HEK293 (cell line): ENCODE data around the gene SEC24A.

ENCODE experiments used
- CTCF ChIA-PET: fragments of 350-600 bp; formaldehyde crosslinking; extraction: SDS; loops from one replicate; lab custom pipeline; 2021; ENCODE audit warnings: antibody characterized with exemption; lab: Yijun Ruan, JAX
- POLR2A ChIA-PET: fragments of 300-600 bp; formaldehyde crosslinking; extraction: SDS; loops from one replicate; lab custom pipeline; 2020; ENCODE audit warnings: antibody characterized with exemption, inconsistent platforms; lab: Yijun Ruan, JAX
- H3K27ac ChIP-seq: fragments of 200-500 bp; sonication (Bioruptor generic); 2 replicates; pipeline ENCODE4 v1.5.1; 2014; ENCODE audit warnings: low read depth, low read length, control low read depth, inconsistent platforms; ENCODE audit errors: extremely low read depth
- H3K36me3 ChIP-seq, 2 experiments: fragments of 200-500 bp in 1 of 2; sonication (Bioruptor generic) in 1 of 2; 1 replicate in 1 of 2; 2 replicates in 1 of 2; pipeline ENCODE4 v1.5.1; 2014 to 2017; ENCODE audit warnings: inconsistent platforms in 2 of 2, low read length in 2 of 2; ENCODE audit not compliant: control insufficient read depth in 2 of 2, insufficient read depth in 1 of 2
- H3K4me1 ChIP-seq: fragments of 200-500 bp; sonication (Bioruptor generic); 2 replicates; pipeline ENCODE4 v1.5.1; 2014; ENCODE audit warnings: mild to moderate bottlenecking, low read length, inconsistent platforms; ENCODE audit not compliant: control insufficient read depth, insufficient read depth
- H3K4me3 ChIP-seq: 2 replicates; pipeline ENCODE4 v1.5.1; 2011; ENCODE audit warnings: low read depth, mild to moderate bottlenecking, control low read depth, low read length, moderate library complexity
- H3K9me3 ChIP-seq: fragments of 200-500 bp; sonication (Bioruptor generic); 2 replicates; pipeline ENCODE4 v1.5.1; 2014; ENCODE audit warnings: low read depth, low read length, inconsistent platforms; ENCODE audit not compliant: control insufficient read depth, insufficient read depth
- EGR2 ChIP-seq: fragments of 450-650 bp; formaldehyde crosslinking; IDR thresholded peaks from 2 replicates; pipeline ENCODE4 v1.5.1; 2016; ENCODE audit warnings: low read depth, missing biosample characterization, missing genetic modification characterization
- FEZF1 ChIP-seq: fragments of 450-650 bp; formaldehyde crosslinking; IDR thresholded peaks from 2 replicates; pipeline ENCODE4 v1.5.1; 2016; ENCODE audit warnings: missing biosample characterization, missing genetic modification characterization
- GLIS1 ChIP-seq: fragments of 450-650 bp; formaldehyde crosslinking; IDR thresholded peaks from 2 replicates; pipeline ENCODE4 v1.5.1; 2016; ENCODE audit warnings: missing biosample characterization, missing genetic modification characterization
- HIC1 ChIP-seq: fragments of 450-650 bp; formaldehyde crosslinking; IDR thresholded peaks from 2 replicates; pipeline ENCODE4 v1.5.1; 2016; ENCODE audit warnings: missing biosample characterization, missing genetic modification characterization
- OSR2 ChIP-seq: fragments of 450-650 bp; formaldehyde crosslinking; IDR thresholded peaks from 2 replicates; pipeline ENCODE4 v1.5.1; 2016; ENCODE audit warnings: missing biosample characterization, missing genetic modification characterization
- PRDM6 ChIP-seq: fragments of 450-650 bp; formaldehyde crosslinking; IDR thresholded peaks from 2 replicates; pipeline ENCODE4 v1.5.1; 2017; ENCODE audit warnings: missing biosample characterization, missing genetic modification characterization
- SP7 ChIP-seq: fragments of 450-650 bp; formaldehyde crosslinking; IDR thresholded peaks from 2 replicates; pipeline ENCODE4 v1.5.1; 2016; ENCODE audit warnings: missing biosample characterization, missing genetic modification characterization
- YY1 ChIP-seq: fragments of 450-650 bp; formaldehyde crosslinking; IDR thresholded peaks from 2 replicates; pipeline ENCODE4 v1.5.1; 2018; ENCODE audit warnings: missing biosample characterization, missing genetic modification characterization
- ZBTB8A ChIP-seq: fragments of 450-650 bp; formaldehyde crosslinking; IDR thresholded peaks from 2 replicates; pipeline ENCODE4 v1.5.1; 2016; ENCODE audit warnings: missing biosample characterization, missing genetic modification characterization
- ZFHX2 ChIP-seq: fragments of 450-650 bp; formaldehyde crosslinking; conservative IDR thresholded peaks from 2 replicates; pipeline ENCODE4 v1.5.1; 2016; ENCODE audit warnings: missing biosample characterization, missing genetic modification characterization
- ZIC2 ChIP-seq: fragments of 450-650 bp; formaldehyde crosslinking; IDR thresholded peaks from 2 replicates; pipeline ENCODE4 v1.5.1; 2016; ENCODE audit warnings: missing biosample characterization, missing genetic modification characterization
- ZNF133 ChIP-seq: fragments of 450-650 bp; formaldehyde crosslinking; IDR thresholded peaks from 2 replicates; pipeline ENCODE4 v1.5.1; 2016; ENCODE audit warnings: missing biosample characterization, missing genetic modification characterization
- ZNF174 ChIP-seq: fragments of 450-650 bp; formaldehyde crosslinking; IDR thresholded peaks from 2 replicates; pipeline ENCODE4 v1.5.0; 2017; ENCODE audit warnings: missing biosample characterization, mild to moderate bottlenecking, missing genetic modification characterization
- ZNF202 ChIP-seq: fragments of 450-650 bp; formaldehyde crosslinking; IDR thresholded peaks from 2 replicates; pipeline ENCODE4 v1.5.1; 2016; ENCODE audit warnings: missing biosample characterization, missing genetic modification characterization, borderline replicate concordance
- ZNF266 ChIP-seq: fragments of 450-650 bp; formaldehyde crosslinking; IDR thresholded peaks from 2 replicates; pipeline ENCODE4 v1.5.1; 2016; ENCODE audit warnings: missing biosample characterization, missing genetic modification characterization, low read depth
- ZNF423 ChIP-seq: fragments of 450-650 bp; formaldehyde crosslinking; IDR thresholded peaks from 2 replicates; pipeline ENCODE4 v1.5.1; 2016; ENCODE audit warnings: missing biosample characterization, missing genetic modification characterization
- ZNF555 ChIP-seq: fragments of 450-650 bp; formaldehyde crosslinking; conservative IDR thresholded peaks from 2 replicates; pipeline ENCODE4 v1.5.1; 2017; ENCODE audit warnings: missing biosample characterization, mild to moderate bottlenecking, missing genetic modification characterization, inconsistent platforms
- ZNF558 ChIP-seq: fragments of 450-650 bp; formaldehyde crosslinking; IDR thresholded peaks from 2 replicates; pipeline ENCODE4 v1.5.1; 2016; ENCODE audit warnings: missing biosample characterization, missing genetic modification characterization
- ZNF580 ChIP-seq: fragments of 450-650 bp; formaldehyde crosslinking; IDR thresholded peaks from 2 replicates; pipeline ENCODE4 v1.5.1; 2016; ENCODE audit warnings: missing biosample characterization, missing genetic modification characterization
- ZNF747 ChIP-seq: fragments of 450-650 bp; formaldehyde crosslinking; IDR thresholded peaks from 2 replicates; pipeline ENCODE4 v1.5.1; 2016; ENCODE audit warnings: missing biosample characterization, missing genetic modification characterization
- ZNF777 ChIP-seq: fragments of 450-650 bp; formaldehyde crosslinking; IDR thresholded peaks from 2 replicates; pipeline ENCODE4 v1.5.1; 2017; ENCODE audit warnings: missing biosample characterization, missing genetic modification characterization, borderline replicate concordance
- ZNF785 ChIP-seq: fragments of 450-650 bp; formaldehyde crosslinking; IDR thresholded peaks from 2 replicates; pipeline ENCODE4 v1.5.1; 2016; ENCODE audit warnings: missing biosample characterization, missing genetic modification characterization
- ZSCAN16 ChIP-seq: fragments of 450-650 bp; formaldehyde crosslinking; IDR thresholded peaks from 2 replicates; pipeline ENCODE4 v1.5.1; 2016; ENCODE audit warnings: missing biosample characterization, missing genetic modification characterization
- ZXDB ChIP-seq: fragments of 450-650 bp; formaldehyde crosslinking; IDR thresholded peaks from 2 replicates; pipeline ENCODE4 v1.5.1; 2016; ENCODE audit warnings: missing biosample characterization, missing genetic modification characterization
- TF ChIP-seq, protein P1 (sequence below): fragments of 450-650 bp; formaldehyde crosslinking; IDR thresholded peaks from 2 replicates; pipeline ENCODE4 v1.5.1; 2016; ENCODE audit warnings: missing biosample characterization, missing genetic modification characterization
- TF ChIP-seq, protein P2 (sequence below): fragments of 450-650 bp; formaldehyde crosslinking; IDR thresholded peaks from 2 replicates; pipeline ENCODE4 v1.5.1; 2016; ENCODE audit warnings: missing biosample characterization, missing genetic modification characterization, low read depth

The SEC24A gene

DNA sequence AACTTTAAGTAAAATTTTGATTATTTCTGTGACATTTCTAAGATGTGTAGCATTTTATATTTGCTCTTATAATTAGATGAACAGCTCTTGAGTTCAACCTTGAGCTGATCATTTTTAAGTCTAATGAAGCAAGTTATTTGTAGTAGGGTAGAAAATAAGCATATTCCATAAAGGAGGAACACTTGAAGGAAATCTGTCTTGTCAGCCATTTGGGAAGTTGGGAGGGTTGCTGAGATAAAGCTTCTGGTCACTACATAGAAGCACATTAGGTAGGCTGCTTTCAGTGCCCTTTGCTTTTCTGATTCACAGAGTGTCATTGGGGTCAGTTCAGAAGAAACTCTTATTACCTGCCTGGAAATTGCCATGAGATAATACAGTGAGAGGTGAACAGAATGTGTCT is 44.1 kb downstream of the SEC24A start (continued):
- TF ChIP-seq ZNF266 (tag by site-specific recombination) (no peak), EGR2 (tag by site-specific recombination) (no peak)

GRCh38 chr5:134708301-134708700 is 59.7 kb downstream of the SEC24A start:
- no peaks in the 10 kb centered on the region for H3K4me1 ChIP-seq
- no peak overlapping the region for H3K4me3 ChIP-seq
- no peak for TF ChIP-seq ZSCAN16 (tag by site-specific recombination)
- no peak for TF ChIP-seq ZNF785 (tag by site-specific recombination)
- TF ChIP-seq ZNF202 (tag by site-specific recombination): no peak
- TF ChIP-seq ZXDB (tag by site-specific recombination): no peak
- TF ChIP-seq ZNF174: no peak
- TF ChIP-seq ZNF747: no peak
- TF ChIP-seq ZNF777 (tag by site-specific recombination): no peak
- TF ChIP-seq, protein P1, sequence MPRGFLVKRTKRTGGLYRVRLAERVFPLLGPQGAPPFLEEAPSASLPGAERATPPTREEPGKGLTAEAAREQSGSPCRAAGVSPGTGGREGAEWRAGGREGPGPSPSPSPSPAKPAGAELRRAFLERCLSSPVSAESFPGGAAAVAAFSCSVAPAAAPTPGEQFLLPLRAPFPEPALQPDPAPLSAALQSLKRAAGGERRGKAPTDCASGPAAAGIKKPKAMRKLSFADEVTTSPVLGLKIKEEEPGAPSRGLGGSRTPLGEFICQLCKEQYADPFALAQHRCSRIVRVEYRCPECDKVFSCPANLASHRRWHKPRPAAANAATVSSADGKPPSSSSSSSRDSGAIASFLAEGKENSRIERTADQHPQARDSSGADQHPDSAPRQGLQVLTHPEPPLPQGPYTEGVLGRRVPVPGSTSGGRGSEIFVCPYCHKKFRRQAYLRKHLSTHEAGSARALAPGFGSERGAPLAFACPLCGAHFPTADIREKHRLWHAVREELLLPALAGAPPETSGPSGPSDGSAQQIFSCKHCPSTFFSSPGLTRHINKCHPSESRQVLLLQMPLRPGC (tag by site-specific recombination): no peak
- no peak for TF ChIP-seq ZNF580
- TF ChIP-seq, protein P2, sequence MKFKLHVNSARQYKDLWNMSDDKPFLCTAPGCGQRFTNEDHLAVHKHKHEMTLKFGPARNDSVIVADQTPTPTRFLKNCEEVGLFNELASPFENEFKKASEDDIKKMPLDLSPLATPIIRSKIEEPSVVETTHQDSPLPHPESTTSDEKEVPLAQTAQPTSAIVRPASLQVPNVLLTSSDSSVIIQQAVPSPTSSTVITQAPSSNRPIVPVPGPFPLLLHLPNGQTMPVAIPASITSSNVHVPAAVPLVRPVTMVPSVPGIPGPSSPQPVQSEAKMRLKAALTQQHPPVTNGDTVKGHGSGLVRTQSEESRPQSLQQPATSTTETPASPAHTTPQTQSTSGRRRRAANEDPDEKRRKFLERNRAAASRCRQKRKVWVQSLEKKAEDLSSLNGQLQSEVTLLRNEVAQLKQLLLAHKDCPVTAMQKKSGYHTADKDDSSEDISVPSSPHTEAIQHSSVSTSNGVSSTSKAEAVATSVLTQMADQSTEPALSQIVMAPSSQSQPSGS: no peak
- TF ChIP-seq ZNF133 (tag by site-specific recombination): no peak
- TF ChIP-seq ZNF555 (tag by site-specific recombination): no peak
- H3K27ac ChIP-seq: no peak overlapping the region
- H3K9me3 ChIP-seq: no peaks in the 10 kb centered on the region
- H3K36me3 ChIP-seq: peaks cover 58 to 73% of the 10 kb centered on the region in 2 experiments
- ChIA-PET POLR2A (no interaction called here), CTCF (no interaction called here)

DNA sequence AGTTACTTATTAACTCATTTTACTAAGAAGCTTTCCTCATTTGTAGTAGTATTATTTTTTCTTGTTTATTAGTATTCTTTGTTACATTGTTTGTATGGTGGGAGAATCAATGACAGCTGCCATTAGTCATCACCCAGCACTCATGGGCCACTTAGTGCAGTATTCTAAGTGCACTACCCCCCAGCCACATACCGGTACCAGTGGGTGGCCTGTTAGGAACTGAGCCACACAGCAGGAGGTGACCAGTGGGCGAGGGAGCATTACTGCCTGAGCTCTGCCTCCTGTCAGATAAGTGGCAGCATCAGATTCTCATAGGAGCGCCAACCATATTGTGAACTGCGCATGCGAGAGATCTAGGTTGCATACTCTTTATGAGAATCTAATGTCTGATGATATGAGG is 65.5 kb downstream of the SEC24A start:
- TF ChIP-seq YY1 (tag by site-specific recombination) (no peak), ZNF558 (tag by site-specific recombination) (no peak), HIC1 (tag by site-specific recombination) (peak; percentile 6; the same call in 1 of the 2 replicates), PRDM6 (peak; percentile 36; the same call in 1 of the 2 replicates), OSR2 (tag by site-specific recombination) (peak; percentile 69), SP7 (0 out of 2 replicates have a peak, but pooled peaks have one; percentile 16), ZNF777 (tag by site-specific recombination) (no peak), ZNF423 (peak; percentile 31; the same call in 1 of the 2 replicates), ZBTB8A (no peak), ZFHX2 (tag by site-specific recombination) (peak; percentile 74), ZIC2 (tag by site-specific recombination) (peak; percentile 96), GLIS1 (tag by site-specific recombination) (peak; percentile 91), FEZF1 (tag by site-specific recombination) (peak; percentile 56; the same call in 1 of the 2 replicates), EGR2 (tag by site-specific recombination) (peak; percentile 91), ZNF785 (tag by site-specific recombination) (no peak)
- TF ChIP-seq, all 188 proteins: peak for 10
- ChIA-PET POLR2A (no interaction called here), CTCF (interaction anchor here (0.6 kb wide), 1 partner anchor 126 kb away, joined by 3 read pairs; no protein-coding TSS in a partner anchor)
- Histone ChIP-seq H3K9me3 (no peaks in the 10 kb centered on the region), H3K4me1 (no peaks in the 10 kb centered on the region), H3K27ac (no peak overlapping the region), H3K4me3 (no peak overlapping the region), H3K36me3 (peaks cover 61 to 70% of the 10 kb centered on the region in 2 experiments)
